Thoracic aorta (tissue), 2 donors: ENCODE results near the gene EGFLAM. TPM values are rescaled to one million over a fixed set of nuclear protein-coding genes. Genes with fewer than 3 reads are reported as not detected.

Experiments
- ATAC-seq: fragments of 150-250 bp; one replicate; pipeline ENCODE4 v1.8.0; 2017; ENCODE audit warnings: low read depth; ENCODE audit not compliant: insufficient number of reproducible peaks, low FRiP score
- DNase-seq: peaks from one replicate; pipeline ENCODE4 v3.0.0-alpha.2; 2020; ENCODE audit warnings: low spot score
- H3K27ac ChIP-seq, 2 donors: fragments of 200-600 bp; sonication (generic); 1 replicate in 1 of 2; 2 replicates in 1 of 2; pipeline ENCODE4 v1.5.1; 2016; ENCODE audit warnings: mild to moderate bottlenecking in 2 of 2, moderate library complexity in 2 of 2
- H3K27me3 ChIP-seq: fragments of 200-600 bp; sonication (generic); replicated peaks from 2 replicates; pipeline ENCODE4 v1.6.0; 2016; ENCODE audit warnings: mild to moderate bottlenecking; ENCODE audit not compliant: insufficient read depth
- H3K36me3 ChIP-seq: fragments of 200-600 bp; sonication (generic); one replicate; pipeline ENCODE4 v1.5.1; 2016
- H3K4me1 ChIP-seq, 2 donors: fragments of 200-600 bp; sonication (generic); 1 replicate in 1 of 2; 2 replicates in 1 of 2; pipeline versions ENCODE4 v1.5.1 to v1.6.0; 2016; ENCODE audit warnings: low read depth in 2 of 2, mild to moderate bottlenecking in 1 of 2; ENCODE audit not compliant: control insufficient read depth in 1 of 2
- H3K4me3 ChIP-seq: fragments of 200-600 bp; sonication (generic); 2 replicates; pipeline ENCODE4 v1.5.1; 2016; ENCODE audit warnings: mild to moderate bottlenecking
- H3K9me3 ChIP-seq: fragments of 200-600 bp; sonication (generic); 2 replicates; pipeline ENCODE4 v1.5.1; 2016
- CTCF ChIP-seq: fragments of 200-600 bp; sonication (generic); IDR thresholded peaks from one replicate; pipeline ENCODE4 v1.5.1; 2019; ENCODE audit warnings: antibody characterized with exemption
- total RNA-seq, 2 donors: library from RNA; depleted of rRNA; stranded (reverse); fragments of >200 nt; gene quantifications; one replicate each; pipeline versions ENCODE4 v1.1.0 to v1.2.3, GENCODE V29; 2016

The EGFLAM gene
- total RNA-seq, 2 donors from 2014 or later = 10.7 to 23.4 TPM

- Histone ChIP-seq H3K4me3 (no peak overlapping the region), H3K36me3 (no peaks in the 10 kb centered on the region), H3K9me3 (no peaks in the 10 kb centered on the region), H3K27ac (no peak overlapping the region), H3K4me1 (no peaks in the 10 kb centered on the region), H3K27me3 (no peaks in the 10 kb centered on the region)
- no peak for TF ChIP-seq CTCF
- DNase-seq (no peak), ATAC-seq (no peak)
Observed at GRCh38 chr5:38250763-38251448, 7.5 kb upstream of the EGFLAM start.

GRCh38 chr5:38253759-38254158 is 4.6 kb upstream of the EGFLAM start:
- no peak overlapping the region for H3K27ac ChIP-seq
- no peak for TF ChIP-seq CTCF
- no peaks in the 10 kb centered on the region for H3K9me3 ChIP-seq
- H3K4me3 ChIP-seq = no peak overlapping the region
- no peak for DNase-seq
- H3K27me3 ChIP-seq = peaks cover 11% of the 10 kb centered on the region
- no peaks in the 10 kb centered on the region for H3K36me3 ChIP-seq
- ATAC-seq = no peak
- peaks cover 14 to 17% of the 10 kb centered on the region in 2 donors for H3K4me1 ChIP-seq

GRCh38 chr5:38257308-38258041 is 884 bp upstream of the EGFLAM start:
- DNase-seq = no peak
- ATAC-seq = no peak
- Histone ChIP-seq H3K9me3 (no peaks in the 10 kb centered on the region), H3K4me3 (peak overlapping the region; percentile 69), H3K4me1 (peaks cover 14 to 22% of the 10 kb centered on the region in 2 donors), H3K36me3 (no peaks in the 10 kb centered on the region), H3K27me3 (peaks cover 11% of the 10 kb centered on the region), H3K27ac (no peak overlapping the region)
- TF ChIP-seq CTCF = no peak

- Histone ChIP-seq H3K4me1 (peaks cover 14 to 22% of the 10 kb centered on the region in 2 donors), H3K36me3 (no peaks in the 10 kb centered on the region), H3K27ac (no peak overlapping the region), H3K27me3 (peaks cover 11% of the 10 kb centered on the region), H3K9me3 (no peaks in the 10 kb centered on the region), H3K4me3 (peak overlapping the region; percentile 69)
- ATAC-seq (no peak), DNase-seq (no peak)
- no peak for TF ChIP-seq CTCF
Observed at GRCh38 chr5:38258042-38258318, 379 bp upstream of the EGFLAM start.

- peaks cover 14 to 22% of the 10 kb centered on the region in 2 donors for H3K4me1 ChIP-seq
- H3K27ac ChIP-seq = no peak overlapping the region
- no peaks in the 10 kb centered on the region for H3K36me3 ChIP-seq
- TF ChIP-seq CTCF = no peak
- H3K4me3 ChIP-seq = peak overlapping the region; percentile 69
- H3K27me3 ChIP-seq = peaks cover 11% of the 10 kb centered on the region
- no peaks in the 10 kb centered on the region for H3K9me3 ChIP-seq
- ATAC-seq = no peak
- no peak for DNase-seq
Observed at GRCh38 chr5:38259062-38259808, 876 bp downstream of the EGFLAM start.
